CD4-positive, alpha-beta T cell (primary cell): ENCODE results near the gene CHADL. TPM values are rescaled to one million over a fixed set of nuclear protein-coding genes. Genes with fewer than 3 reads are reported as not detected.

Experiments used
- ATAC-seq: fragments of 200-7000 bp; cut with Tn5 transposase; one replicate; pipeline ENCODE4 v1.10.0; 2022; ENCODE audit warnings: mild to moderate bottlenecking; ENCODE audit not compliant: poor library complexity
- CTCF ChIA-PET: fragments of 350-600 bp; sonication (Branson Sonifier 250); formaldehyde crosslinking; loops from one replicate; lab custom pipeline; 2021; ENCODE audit warnings: antibody characterized with exemption, inconsistent platforms; lab: Charles Lee
- POLR2A ChIA-PET: fragments of 350-600 bp; sonication (Branson Sonifier 250); formaldehyde crosslinking; loops from one replicate; lab custom pipeline; 2021; ENCODE audit warnings: antibody characterized with exemption, inconsistent platforms; lab: Charles Lee
- DNase-seq, 14 experiments: peaks; one replicate each; pipeline ENCODE4 v3.0.0-alpha.2; 2013 to 2020; ENCODE audit warnings: mixed read lengths in 2 of 14
- H3K27ac ChIP-seq, 2 donors: one replicate each; pipeline versions ENCODE4 v1.5.1 to v1.7.0; 2013; ENCODE audit warnings: low read length in 2 of 2, low read depth in 1 of 2, mild to moderate bottlenecking in 1 of 2
- H3K27me3 ChIP-seq, 2 experiments: 1 replicate in 1 of 2; 2 replicates in 1 of 2; pipeline versions ENCODE4 v1.6.1 to v1.7.0; 2013; ENCODE audit warnings: low read length in 2 of 2, control low read depth in 1 of 2, mild to moderate bottlenecking in 1 of 2, moderate library complexity in 1 of 2; ENCODE audit not compliant: insufficient read depth in 2 of 2, control insufficient read depth in 1 of 2
- H3K36me3 ChIP-seq: one replicate; pipeline ENCODE4 v1.6.1; 2013; ENCODE audit warnings: low read length, control low read depth; ENCODE audit not compliant: insufficient read depth
- H3K4me1 ChIP-seq: one replicate; pipeline ENCODE4 v1.6.1; 2013; ENCODE audit warnings: low read length, control low read depth; ENCODE audit not compliant: insufficient read depth
- H3K4me3 ChIP-seq: one replicate; pipeline ENCODE4 v1.5.1; 2013; ENCODE audit warnings: mild to moderate bottlenecking, low read length, moderate library complexity
- H3K9me3 ChIP-seq, 2 experiments: 1 replicate in 1 of 2; 2 replicates in 1 of 2; pipeline versions ENCODE4 v1.6.1 to v1.7.0; 2013; ENCODE audit warnings: low read length in 2 of 2, mild to moderate bottlenecking in 2 of 2, control low read depth in 1 of 2, moderate library complexity in 1 of 2; ENCODE audit not compliant: control insufficient read depth in 1 of 2, insufficient read depth in 1 of 2
- H3K27ac Mint-ChIP-seq: one replicate; pipeline ENCODE4 v1.8.0; 2020; ENCODE audit warnings: mixed read lengths
- H3K27me3 Mint-ChIP-seq: one replicate; pipeline ENCODE4 v1.8.0; 2021; ENCODE audit warnings: mixed read lengths
- H3K36me3 Mint-ChIP-seq: one replicate; pipeline ENCODE4 v1.8.0; 2021; ENCODE audit warnings: low read depth, mixed read lengths
- H3K4me1 Mint-ChIP-seq: one replicate; pipeline ENCODE4 v1.8.0; 2021; ENCODE audit warnings: low read depth, mixed read lengths
- H3K4me3 Mint-ChIP-seq: one replicate; pipeline ENCODE4 v1.8.0; 2020; ENCODE audit warnings: mild to moderate bottlenecking, mixed read lengths
- H3K9me3 Mint-ChIP-seq: one replicate; pipeline ENCODE4 v1.8.0; 2020; ENCODE audit warnings: mixed read lengths
- intact Hi-C, 2 experiments: fragments of 100-400 bp; cut with DNase I in 1 of 2; cut with micrococcal nuclease in 1 of 2; formaldehyde crosslinking; loops; one replicate each; pipeline versions ENCODE4 v1.15.1 to v1.9.0; 2023 to 2025; cut with DNase I, micrococcal nuclease
- total RNA-seq, 174 experiments: library from RNA in 2 of 174; stranded (reverse) in 2 of 174; gene quantifications; one replicate each; pipeline ENCODE4 v1.2.3 and lab custom pipeline; 2021 to 2026
- TF ChIP-seq, protein P1 (sequence below): fragments of 200-600 bp; IDR thresholded peaks from one replicate; pipeline ENCODE4 v1.8.0; 2022; ENCODE audit warnings: antibody characterized with exemption, mild to moderate bottlenecking

CHADL gene
- total RNA-seq, 2 experiments from 2014 or later = 1.7 to 1.8 TPM

- peak in 13 of 14 experiments; percentile 12 to 79 (median 40) for DNase-seq
- TF ChIP-seq, protein P1, sequence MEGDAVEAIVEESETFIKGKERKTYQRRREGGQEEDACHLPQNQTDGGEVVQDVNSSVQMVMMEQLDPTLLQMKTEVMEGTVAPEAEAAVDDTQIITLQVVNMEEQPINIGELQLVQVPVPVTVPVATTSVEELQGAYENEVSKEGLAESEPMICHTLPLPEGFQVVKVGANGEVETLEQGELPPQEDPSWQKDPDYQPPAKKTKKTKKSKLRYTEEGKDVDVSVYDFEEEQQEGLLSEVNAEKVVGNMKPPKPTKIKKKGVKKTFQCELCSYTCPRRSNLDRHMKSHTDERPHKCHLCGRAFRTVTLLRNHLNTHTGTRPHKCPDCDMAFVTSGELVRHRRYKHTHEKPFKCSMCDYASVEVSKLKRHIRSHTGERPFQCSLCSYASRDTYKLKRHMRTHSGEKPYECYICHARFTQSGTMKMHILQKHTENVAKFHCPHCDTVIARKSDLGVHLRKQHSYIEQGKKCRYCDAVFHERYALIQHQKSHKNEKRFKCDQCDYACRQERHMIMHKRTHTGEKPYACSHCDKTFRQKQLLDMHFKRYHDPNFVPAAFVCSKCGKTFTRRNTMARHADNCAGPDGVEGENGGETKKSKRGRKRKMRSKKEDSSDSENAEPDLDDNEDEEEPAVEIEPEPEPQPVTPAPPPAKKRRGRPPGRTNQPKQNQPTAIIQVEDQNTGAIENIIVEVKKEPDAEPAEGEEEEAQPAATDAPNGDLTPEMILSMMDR = no peak
- Histone ChIP-seq H3K36me3 (no peaks in the 10 kb centered on the region), H3K27ac (no peak overlapping the region), H3K4me1 (peaks cover 19% of the 10 kb centered on the region), H3K9me3 (no peaks in the 10 kb centered on the region), H3K27me3 (peaks cover 0 to 1% of the 10 kb centered on the region in 2 experiments), H3K4me3 (peak overlapping the region; percentile 92)
- Mint-ChIP-seq H3K9me3 (no peaks in the 10 kb centered on the region), H3K4me3 (peak overlapping the region; percentile 95), H3K27me3 (no peaks in the 10 kb centered on the region), H3K27ac (peak overlapping the region; percentile 28), H3K4me1 (peaks cover 14% of the 10 kb centered on the region), H3K36me3 (no peaks in the 10 kb centered on the region)
- intact Hi-C loops = loop anchor here in 1 of 2 experiments (5.0 to 10.0 kb wide), 4 partner anchors 106 to 561 kb away; partner anchors contain the start of genes DESI1, EP300, MRTFA and ST13
- ChIA-PET POLR2A (interaction anchor here (1.0 to 2.5 kb wide), 4 partner anchors 40 to 275 kb away, joined by 3 to 10 read pairs (median 4); partner anchors contain the start of gene RANGAP1), CTCF (interaction anchor here (0.5 to 2.8 kb wide), 8 partner anchors 9 to 323 kb away, joined by 3 to 18 read pairs (median 4); partner anchors contain the start of gene RBX1)
- ATAC-seq = peak; percentile 62
Observed at GRCh38 chr22:41198027-41198580, 42.6 kb downstream of the CHADL start.

- H3K9me3 Mint-ChIP-seq = no peaks in the 10 kb centered on the region
- Histone ChIP-seq H3K27me3 (no peaks in the 10 kb centered on the region), H3K36me3 (no peaks in the 10 kb centered on the region), H3K9me3 (no peaks in the 10 kb centered on the region), H3K4me3 (peak overlapping the region; percentile 92), H3K27ac (no peak overlapping the region), H3K4me1 (peaks cover 19% of the 10 kb centered on the region)
- H3K36me3 Mint-ChIP-seq = no peaks in the 10 kb centered on the region
- TF ChIP-seq, protein P1 = no peak
- no peaks in the 10 kb centered on the region for H3K27me3 Mint-ChIP-seq
- ATAC-seq = peak; percentile 85
- peak overlapping the region; percentile 28 for H3K27ac Mint-ChIP-seq
- intact Hi-C loops = loop anchor here (1.0 to 10.0 kb wide), 8 partner anchors 8 to 560 kb away; partner anchors contain the start of genes DESI1 (in 1 of the 2), EP300 (in 1 of the 2), L3MBTL2 (in 1 of the 2) and MRTFA (in 1 of the 2)
- H3K4me3 Mint-ChIP-seq = peak overlapping the region; percentile 95
- ChIA-PET CTCF (interaction anchor here (0.6 to 2.8 kb wide), 7 partner anchors 40 to 800 kb away, joined by 3 to 18 read pairs (median 4); partner anchors contain the start of gene RBX1), POLR2A (interaction anchor here (1.0 to 2.5 kb wide), 4 partner anchors 41 to 274 kb away, joined by 3 to 10 read pairs (median 4); partner anchors contain the start of genes EP300 and RANGAP1)
- H3K4me1 Mint-ChIP-seq = peaks cover 14% of the 10 kb centered on the region
- DNase-seq = peak; percentile 62 to 93 (median 76)
Observed at GRCh38 chr22:41197038-41197972, 43.4 kb downstream of the CHADL start.

DNA sequence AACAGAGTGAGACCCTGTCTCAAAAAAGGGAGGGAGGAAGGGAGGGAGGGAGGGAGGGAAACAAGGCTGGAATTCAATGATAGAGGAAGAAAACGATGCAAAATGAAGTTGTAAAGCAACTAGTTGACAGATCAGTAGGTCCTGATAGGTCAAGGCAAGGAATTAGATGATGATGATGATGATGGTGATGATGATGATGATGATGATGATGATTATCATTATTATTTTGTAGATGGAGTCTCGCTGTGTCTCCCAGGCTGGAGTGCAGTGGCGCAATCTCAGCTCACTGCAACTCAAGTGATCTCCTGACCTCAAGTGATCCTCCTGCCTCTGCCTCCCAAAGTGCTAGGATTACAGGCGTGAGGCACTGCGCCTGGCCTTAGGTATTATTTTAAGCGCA, 46.9 kb downstream of the CHADL start:
- Histone ChIP-seq H3K27me3 (no peaks in the 10 kb centered on the region), H3K9me3 (no peaks in the 10 kb centered on the region), H3K27ac (no peak overlapping the region), H3K4me3 (no peak overlapping the region), H3K36me3 (no peaks in the 10 kb centered on the region), H3K4me1 (peaks cover 19% of the 10 kb centered on the region)
- Mint-ChIP-seq H3K4me1 (peaks cover 10% of the 10 kb centered on the region), H3K9me3 (no peaks in the 10 kb centered on the region), H3K36me3 (no peaks in the 10 kb centered on the region), H3K4me3 (peak overlapping the region; percentile 12), H3K27ac (no peak overlapping the region), H3K27me3 (no peaks in the 10 kb centered on the region)
- ATAC-seq = no peak
- POLR2A ChIA-PET = no interaction called here
- intact Hi-C loops = loop anchor here in 1 of 2 experiments (10.0 kb wide), 1 partner anchor 431 kb away; the partner anchor contains the start of genes DESI1 and XRCC6
- TF ChIP-seq, protein P1 = no peak
- no peak for DNase-seq
- CTCF ChIA-PET = interaction anchor here (2.0 kb wide), 1 partner anchor 44 kb away, joined by 6 read pairs; no protein-coding TSS in a partner anchor
